Hypothalamus (tissue), 51 donors: Measurements from ENCODE around the gene HIVEP1.

Experiments
- DNase-seq, 51 donors: peaks; one replicate each; lab custom pipeline; 2025; lab: John Stamatoyannopoulos, UW

Gene HIVEP1

GRCh38 chr6:12014873-12015149, 2.7 kb downstream of the HIVEP1 start:
- no peak for DNase-seq

- DNase-seq, result no peak
Measured at GRCh38 chr6:12017263-12017662, 5.2 kb downstream of the HIVEP1 start.

- DNase-seq, result no peak
Measured at GRCh38 chr6:12017876-12018401, 5.8 kb downstream of the HIVEP1 start.

GRCh38 chr6:12020187-12020791, 8.2 kb downstream of the HIVEP1 start:
- no peak for DNase-seq

GRCh38 chr6:12022481-12022880, 10.4 kb downstream of the HIVEP1 start:
- no peak for DNase-seq

GRCh38 chr6:12022953-12023388, 10.9 kb downstream of the HIVEP1 start:
- no peak for DNase-seq

GRCh38 chr6:12024216-12024615, 12.1 kb downstream of the HIVEP1 start:
- no peak for DNase-seq

GRCh38 chr6:12024699-12025434, 12.8 kb downstream of the HIVEP1 start:
- DNase-seq, result no peak

- no peak for DNase-seq
Measured at GRCh38 chr6:12026120-12026519, 14.0 kb downstream of the HIVEP1 start.

- no peak for DNase-seq
Measured at GRCh38 chr6:12026833-12027232, 14.7 kb downstream of the HIVEP1 start.

- no peak for DNase-seq
Measured at GRCh38 chr6:12028213-12028612, 16.1 kb downstream of the HIVEP1 start.

GRCh38 chr6:12029979-12030737, 18.0 kb downstream of the HIVEP1 start:
- no peak for DNase-seq

GRCh38 chr6:12030993-12031550, 19.0 kb downstream of the HIVEP1 start:
- DNase-seq, result no peak

GRCh38 chr6:12032783-12033573, 20.9 kb downstream of the HIVEP1 start:
- no peak for DNase-seq

GRCh38 chr6:12033770-12034169, 21.7 kb downstream of the HIVEP1 start:
- DNase-seq, result no peak

GRCh38 chr6:12034349-12034748, 22.2 kb downstream of the HIVEP1 start:
- DNase-seq, result no peak

GRCh38 chr6:12034837-12035236, 22.7 kb downstream of the HIVEP1 start:
- DNase-seq, result no peak

- DNase-seq, result no peak
Measured at GRCh38 chr6:12036766-12037165, 24.7 kb downstream of the HIVEP1 start.

- DNase-seq, result no peak
Measured at GRCh38 chr6:12037798-12038197, 25.7 kb downstream of the HIVEP1 start.
